GM23338 (cell line): ENCODE measurements around the gene ALDH16A1. TPM values are rescaled to one million over a fixed set of nuclear protein-coding genes. Genes with fewer than 3 reads are reported as not detected.

ENCODE experiments used
- ATAC-seq: fragments of 200-7000 bp; cut with Tn5 transposase; 3 replicates; pipeline ENCODE4 v1.9.1; 2020
- DNase-seq: peaks from one replicate; pipeline ENCODE4 v3.0.0-alpha.2; 2015; ENCODE audit warnings: low spot score
- H2AFZ ChIP-seq: fragments of 200-600 bp; sonication (generic); 2 replicates; pipeline ENCODE4 v1.8.0; 2016; ENCODE audit warnings: antibody characterized with exemption, mild to moderate bottlenecking, moderate library complexity
- H3F3A ChIP-seq: fragments of 200-600 bp; sonication (generic); replicated peaks from 2 replicates; pipeline ENCODE4 v1.8.0; 2017; ENCODE audit warnings: antibody characterized with exemption, mixed run types, low read depth
- H3K27ac ChIP-seq: fragments of 200-600 bp; sonication (generic); 2 replicates; pipeline ENCODE4 v1.6.1; 2016; ENCODE audit warnings: low read depth
- H3K27me3 ChIP-seq: fragments of 200-600 bp; sonication (generic); 2 replicates; pipeline ENCODE4 v1.8.0; 2016; ENCODE audit warnings: mild to moderate bottlenecking, mixed run types, moderate library complexity; ENCODE audit not compliant: insufficient read depth
- H3K36me3 ChIP-seq: fragments of 200-600 bp; sonication (generic); 2 replicates; pipeline ENCODE4 v1.8.0; 2016; ENCODE audit warnings: mild to moderate bottlenecking; ENCODE audit not compliant: insufficient read depth
- H3K4me1 ChIP-seq: fragments of 200-600 bp; sonication (generic); 2 replicates; pipeline ENCODE4 v1.8.0; 2016; ENCODE audit warnings: mild to moderate bottlenecking, moderate library complexity; ENCODE audit not compliant: insufficient read depth
- H3K4me2 ChIP-seq: fragments of 200-600 bp; sonication (generic); 2 replicates; pipeline ENCODE4 v1.7.1; 2017; ENCODE audit warnings: mixed run types
- H3K4me3 ChIP-seq: fragments of 200-600 bp; sonication (generic); 2 replicates; pipeline ENCODE4 v1.6.1; 2016; ENCODE audit warnings: mixed run types
- H3K79me2 ChIP-seq: fragments of 200-600 bp; sonication (generic); replicated peaks from 2 replicates; pipeline ENCODE4 v1.8.0; 2017; ENCODE audit warnings: mild to moderate bottlenecking; ENCODE audit not compliant: insufficient read depth
- H3K9me2 ChIP-seq: fragments of 200-600 bp; sonication (generic); 2 replicates; pipeline ENCODE4 v1.8.0; 2017; ENCODE audit not compliant: insufficient read depth
- H4K20me1 ChIP-seq: fragments of 200-600 bp; sonication (generic); replicated peaks from 2 replicates; pipeline ENCODE4 v1.8.0; 2017; ENCODE audit warnings: mild to moderate bottlenecking; ENCODE audit not compliant: insufficient read depth
- H3K27ac Mint-ChIP-seq: 2 replicates; pipeline ENCODE4 v1.8.0; 2020; ENCODE audit warnings: inconsistent platforms, mild to moderate bottlenecking, moderate library complexity, mixed read lengths
- H3K27me3 Mint-ChIP-seq: 3 replicates; pipeline ENCODE4 v1.8.0; 2022; ENCODE audit warnings: low read depth, mild to moderate bottlenecking, moderate library complexity, mixed read lengths, inconsistent platforms; ENCODE audit not compliant: insufficient read depth, poor library complexity
- H3K36me3 Mint-ChIP-seq: 3 replicates; pipeline ENCODE4 v1.8.0; 2021; ENCODE audit warnings: low read depth, mild to moderate bottlenecking, inconsistent platforms, moderate library complexity, mixed read lengths
- H3K4me1 Mint-ChIP-seq: 3 replicates; pipeline ENCODE4 v1.8.0; 2020; ENCODE audit warnings: mild to moderate bottlenecking, inconsistent platforms, mixed read lengths
- H3K4me3 Mint-ChIP-seq: 3 replicates; pipeline ENCODE4 v1.8.0; 2021; ENCODE audit warnings: moderate library complexity, mild to moderate bottlenecking, inconsistent platforms, mixed read lengths
- H3K9me3 Mint-ChIP-seq: 3 replicates; pipeline ENCODE4 v1.8.0; 2020; ENCODE audit warnings: moderate library complexity, mild to moderate bottlenecking, inconsistent platforms, mixed read lengths
- CREB1 ChIP-seq: fragments of 250-450 bp; sonication (Bioruptor Pico); IDR thresholded peaks from 2 replicates; pipeline ENCODE4 v1.5.0; 2020; ENCODE audit warnings: low read depth, mild to moderate bottlenecking, moderate library complexity
- EZH2phosphoT487 ChIP-seq: fragments of 200-600 bp; sonication (generic); IDR thresholded peaks from one replicate; pipeline ENCODE4 v1.8.1; 2018; ENCODE audit warnings: antibody characterized with exemption; ENCODE audit not compliant: unreplicated experiment
- JUNB ChIP-seq: IDR thresholded peaks from one replicate; pipeline ENCODE4 v1.6.1; 2016; ENCODE audit warnings: antibody characterized with exemption; ENCODE audit not compliant: unreplicated experiment
- POLR2AphosphoS5 ChIP-seq: IDR thresholded peaks from 2 replicates; pipeline ENCODE4 v1.6.1; 2016; ENCODE audit warnings: antibody characterized with exemption, low read depth
- ZNF114 ChIP-seq: fragments of 250-450 bp; sonication (Bioruptor Pico); IDR thresholded peaks from 2 replicates; pipeline ENCODE4 v1.5.0; 2020; ENCODE audit warnings: mild to moderate bottlenecking, moderate library complexity
- ZNF331 ChIP-seq: fragments of 250-450 bp; sonication (Bioruptor Pico); IDR thresholded peaks from 2 replicates; pipeline ENCODE4 v1.5.0; 2020; ENCODE audit warnings: low read depth, mild to moderate bottlenecking, moderate library complexity
- polyA plus RNA-seq: library from polyadenylated mRNA; unstranded; fragments of >200 nt; fragmentation: Nextera tagmentation; extraction: Ambion mirVana; gene quantifications from 2 replicates; pipeline ENCODE4 v1.2.1, GENCODE V29; 2016
- total RNA-seq: library from RNA; depleted of rRNA; stranded (reverse); fragments of >200 nt; shearing (Covaris generic); gene quantifications from 2 replicates; pipeline ENCODE4 v1.2.3, GENCODE V29; 2014
- TF ChIP-seq, protein P1 (sequence below), 2 experiments: fragments of 200-600 bp in 1 of 2; sonication (generic) in 1 of 2; conservative IDR thresholded peaks; 2 replicates each; pipeline versions ENCODE4 v1.5.1 to v1.6.1; 2016 to 2017; ENCODE audit warnings: antibody characterized with exemption in 2 of 2, low read depth in 2 of 2, mild to moderate bottlenecking in 2 of 2, moderate library complexity in 1 of 2
- TF ChIP-seq, protein P2 (sequence below): fragments of 250-450 bp; sonication (Bioruptor Pico); IDR thresholded peaks from 2 replicates; pipeline ENCODE4 v1.5.0; 2020; ENCODE audit warnings: mild to moderate bottlenecking, moderate library complexity
- TF ChIP-seq, protein P3 (sequence below): IDR thresholded peaks from one replicate; pipeline ENCODE4 v1.6.1; 2018; ENCODE audit warnings: antibody characterized with exemption; ENCODE audit not compliant: unreplicated experiment
- TF ChIP-seq, protein P4 (sequence below): IDR thresholded peaks from 2 replicates; pipeline ENCODE4 v1.6.1; 2016; ENCODE audit warnings: antibody characterized with exemption

The ALDH16A1 gene
- total and polyA plus RNA-seq, 2 experiments from 2014 or later = 16.8 to 57.3 TPM

DNA sequence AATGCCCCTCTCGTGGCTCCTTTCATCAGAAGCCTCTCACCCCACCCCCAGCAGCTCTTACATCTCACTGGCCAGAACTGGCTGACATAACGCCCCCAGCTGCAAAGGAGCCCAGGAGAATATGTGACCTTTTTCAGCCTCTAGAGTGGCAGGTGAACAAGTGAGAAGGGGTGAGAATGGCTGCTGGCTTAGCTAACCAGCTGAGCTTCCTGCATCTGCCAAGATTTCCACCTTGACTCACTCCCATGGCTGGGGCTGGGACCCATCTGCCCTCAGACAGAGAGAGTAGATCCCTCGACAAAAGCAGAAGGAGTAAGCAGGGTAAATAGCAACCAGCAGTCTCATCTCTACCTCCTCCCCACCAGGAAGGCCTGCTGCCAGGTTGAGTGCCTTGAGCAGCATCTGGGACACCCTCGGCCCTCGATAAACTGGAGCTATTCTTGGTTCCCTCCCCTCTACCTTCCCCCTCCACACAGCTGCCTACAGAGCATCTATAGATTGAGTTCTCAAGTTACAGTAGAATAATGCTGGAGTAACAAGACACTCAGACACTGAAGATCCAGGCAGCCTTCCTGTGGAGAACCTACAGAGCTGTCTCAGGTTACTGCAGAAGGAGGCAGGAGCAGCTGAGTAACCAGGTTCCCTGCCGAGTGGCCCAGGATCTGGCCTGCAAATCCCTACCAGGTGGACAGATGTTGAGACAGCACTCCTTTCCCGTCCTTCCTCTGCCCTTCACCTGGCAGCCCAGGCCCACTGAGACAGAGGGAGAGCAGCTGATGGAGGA, 49.4 kb upstream of the ALDH16A1 start:
- peaks cover 20% of the 10 kb centered on the region for H3K4me1 ChIP-seq
- Mint-ChIP-seq H3K36me3 (no peaks in the 10 kb centered on the region), H3K27ac (peak overlapping the region; percentile 96), H3K27me3 (peaks cover 28% of the 10 kb centered on the region), H3K9me3 (no peaks in the 10 kb centered on the region; the same call in 2 of the 3 replicates), H3K4me1 (peaks cover 41% of the 10 kb centered on the region), H3K4me3 (peak overlapping the region; percentile 45)
- H3K27ac ChIP-seq = peak overlapping the region; percentile 89
- no peak overlapping the region for H2AFZ ChIP-seq
- H3K4me2 ChIP-seq = peak overlapping the region; percentile 69
- DNase-seq (peak; percentile 96), ATAC-seq (peak; percentile 98)
- H3F3A ChIP-seq = peaks cover 9% of the 10 kb centered on the region; the same call in 1 of the 2 replicates
- H3K79me2 ChIP-seq = no peaks in the 10 kb centered on the region
- H3K36me3 ChIP-seq = no peaks in the 10 kb centered on the region
- H4K20me1 ChIP-seq = no peaks in the 10 kb centered on the region
- TF ChIP-seq POLR2AphosphoS5 = peak; percentile 64
- TF ChIP-seq, protein P1, sequence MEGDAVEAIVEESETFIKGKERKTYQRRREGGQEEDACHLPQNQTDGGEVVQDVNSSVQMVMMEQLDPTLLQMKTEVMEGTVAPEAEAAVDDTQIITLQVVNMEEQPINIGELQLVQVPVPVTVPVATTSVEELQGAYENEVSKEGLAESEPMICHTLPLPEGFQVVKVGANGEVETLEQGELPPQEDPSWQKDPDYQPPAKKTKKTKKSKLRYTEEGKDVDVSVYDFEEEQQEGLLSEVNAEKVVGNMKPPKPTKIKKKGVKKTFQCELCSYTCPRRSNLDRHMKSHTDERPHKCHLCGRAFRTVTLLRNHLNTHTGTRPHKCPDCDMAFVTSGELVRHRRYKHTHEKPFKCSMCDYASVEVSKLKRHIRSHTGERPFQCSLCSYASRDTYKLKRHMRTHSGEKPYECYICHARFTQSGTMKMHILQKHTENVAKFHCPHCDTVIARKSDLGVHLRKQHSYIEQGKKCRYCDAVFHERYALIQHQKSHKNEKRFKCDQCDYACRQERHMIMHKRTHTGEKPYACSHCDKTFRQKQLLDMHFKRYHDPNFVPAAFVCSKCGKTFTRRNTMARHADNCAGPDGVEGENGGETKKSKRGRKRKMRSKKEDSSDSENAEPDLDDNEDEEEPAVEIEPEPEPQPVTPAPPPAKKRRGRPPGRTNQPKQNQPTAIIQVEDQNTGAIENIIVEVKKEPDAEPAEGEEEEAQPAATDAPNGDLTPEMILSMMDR (conservative IDR thresholded peaks at IDR 0.05; ENCODE audit: low read depth in 2 of 2) = no peak
- TF ChIP-seq, protein P2, sequence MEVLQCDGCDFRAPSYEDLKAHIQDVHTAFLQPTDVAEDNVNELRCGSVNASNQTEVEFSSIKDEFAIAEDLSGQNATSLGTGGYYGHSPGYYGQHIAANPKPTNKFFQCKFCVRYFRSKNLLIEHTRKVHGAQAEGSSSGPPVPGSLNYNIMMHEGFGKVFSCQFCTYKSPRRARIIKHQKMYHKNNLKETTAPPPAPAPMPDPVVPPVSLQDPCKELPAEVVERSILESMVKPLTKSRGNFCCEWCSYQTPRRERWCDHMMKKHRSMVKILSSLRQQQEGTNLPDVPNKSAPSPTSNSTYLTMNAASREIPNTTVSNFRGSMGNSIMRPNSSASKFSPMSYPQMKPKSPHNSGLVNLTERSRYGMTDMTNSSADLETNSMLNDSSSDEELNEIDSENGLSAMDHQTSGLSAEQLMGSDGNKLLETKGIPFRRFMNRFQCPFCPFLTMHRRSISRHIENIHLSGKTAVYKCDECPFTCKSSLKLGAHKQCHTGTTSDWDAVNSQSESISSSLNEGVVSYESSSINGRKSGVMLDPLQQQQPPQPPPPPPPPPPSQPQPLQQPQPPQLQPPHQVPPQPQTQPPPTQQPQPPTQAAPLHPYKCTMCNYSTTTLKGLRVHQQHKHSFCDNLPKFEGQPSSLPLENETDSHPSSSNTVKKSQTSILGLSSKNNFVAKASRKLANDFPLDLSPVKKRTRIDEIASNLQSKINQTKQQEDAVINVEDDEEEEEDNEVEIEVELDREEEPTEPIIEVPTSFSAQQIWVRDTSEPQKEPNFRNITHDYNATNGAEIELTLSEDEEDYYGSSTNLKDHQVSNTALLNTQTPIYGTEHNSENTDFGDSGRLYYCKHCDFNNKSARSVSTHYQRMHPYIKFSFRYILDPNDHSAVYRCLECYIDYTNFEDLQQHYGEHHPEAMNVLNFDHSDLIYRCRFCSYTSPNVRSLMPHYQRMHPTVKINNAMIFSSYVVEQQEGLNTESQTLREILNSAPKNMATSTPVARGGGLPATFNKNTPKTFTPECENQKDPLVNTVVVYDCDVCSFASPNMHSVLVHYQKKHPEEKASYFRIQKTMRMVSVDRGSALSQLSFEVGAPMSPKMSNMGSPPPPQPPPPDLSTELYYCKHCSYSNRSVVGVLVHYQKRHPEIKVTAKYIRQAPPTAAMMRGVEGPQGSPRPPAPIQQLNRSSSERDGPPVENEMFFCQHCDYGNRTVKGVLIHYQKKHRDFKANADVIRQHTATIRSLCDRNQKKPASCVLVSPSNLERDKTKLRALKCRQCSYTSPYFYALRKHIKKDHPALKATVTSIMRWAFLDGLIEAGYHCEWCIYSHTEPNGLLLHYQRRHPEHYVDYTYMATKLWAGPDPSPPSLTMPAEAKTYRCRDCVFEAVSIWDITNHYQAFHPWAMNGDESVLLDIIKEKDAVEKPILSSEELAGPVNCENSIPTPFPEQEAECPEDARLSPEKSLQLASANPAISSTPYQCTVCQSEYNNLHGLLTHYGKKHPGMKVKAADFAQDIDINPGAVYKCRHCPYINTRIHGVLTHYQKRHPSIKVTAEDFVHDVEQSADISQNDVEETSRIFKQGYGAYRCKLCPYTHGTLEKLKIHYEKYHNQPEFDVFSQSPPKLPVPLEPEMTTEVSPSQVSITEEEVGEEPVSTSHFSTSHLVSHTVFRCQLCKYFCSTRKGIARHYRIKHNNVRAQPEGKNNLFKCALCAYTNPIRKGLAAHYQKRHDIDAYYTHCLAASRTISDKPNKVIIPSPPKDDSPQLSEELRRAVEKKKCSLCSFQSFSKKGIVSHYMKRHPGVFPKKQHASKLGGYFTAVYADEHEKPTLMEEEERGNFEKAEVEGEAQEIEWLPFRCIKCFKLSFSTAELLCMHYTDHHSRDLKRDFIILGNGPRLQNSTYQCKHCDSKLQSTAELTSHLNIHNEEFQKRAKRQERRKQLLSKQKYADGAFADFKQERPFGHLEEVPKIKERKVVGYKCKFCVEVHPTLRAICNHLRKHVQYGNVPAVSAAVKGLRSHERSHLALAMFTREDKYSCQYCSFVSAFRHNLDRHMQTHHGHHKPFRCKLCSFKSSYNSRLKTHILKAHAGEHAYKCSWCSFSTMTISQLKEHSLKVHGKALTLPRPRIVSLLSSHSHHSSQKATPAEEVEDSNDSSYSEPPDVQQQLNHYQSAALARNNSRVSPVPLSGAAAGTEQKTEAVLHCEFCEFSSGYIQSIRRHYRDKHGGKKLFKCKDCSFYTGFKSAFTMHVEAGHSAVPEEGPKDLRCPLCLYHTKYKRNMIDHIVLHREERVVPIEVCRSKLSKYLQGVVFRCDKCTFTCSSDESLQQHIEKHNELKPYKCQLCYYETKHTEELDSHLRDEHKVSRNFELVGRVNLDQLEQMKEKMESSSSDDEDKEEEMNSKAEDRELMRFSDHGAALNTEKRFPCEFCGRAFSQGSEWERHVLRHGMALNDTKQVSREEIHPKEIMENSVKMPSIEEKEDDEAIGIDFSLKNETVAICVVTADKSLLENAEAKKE (CRISPR knock-in tag) = peak; percentile 98
- TF ChIP-seq, protein P3, sequence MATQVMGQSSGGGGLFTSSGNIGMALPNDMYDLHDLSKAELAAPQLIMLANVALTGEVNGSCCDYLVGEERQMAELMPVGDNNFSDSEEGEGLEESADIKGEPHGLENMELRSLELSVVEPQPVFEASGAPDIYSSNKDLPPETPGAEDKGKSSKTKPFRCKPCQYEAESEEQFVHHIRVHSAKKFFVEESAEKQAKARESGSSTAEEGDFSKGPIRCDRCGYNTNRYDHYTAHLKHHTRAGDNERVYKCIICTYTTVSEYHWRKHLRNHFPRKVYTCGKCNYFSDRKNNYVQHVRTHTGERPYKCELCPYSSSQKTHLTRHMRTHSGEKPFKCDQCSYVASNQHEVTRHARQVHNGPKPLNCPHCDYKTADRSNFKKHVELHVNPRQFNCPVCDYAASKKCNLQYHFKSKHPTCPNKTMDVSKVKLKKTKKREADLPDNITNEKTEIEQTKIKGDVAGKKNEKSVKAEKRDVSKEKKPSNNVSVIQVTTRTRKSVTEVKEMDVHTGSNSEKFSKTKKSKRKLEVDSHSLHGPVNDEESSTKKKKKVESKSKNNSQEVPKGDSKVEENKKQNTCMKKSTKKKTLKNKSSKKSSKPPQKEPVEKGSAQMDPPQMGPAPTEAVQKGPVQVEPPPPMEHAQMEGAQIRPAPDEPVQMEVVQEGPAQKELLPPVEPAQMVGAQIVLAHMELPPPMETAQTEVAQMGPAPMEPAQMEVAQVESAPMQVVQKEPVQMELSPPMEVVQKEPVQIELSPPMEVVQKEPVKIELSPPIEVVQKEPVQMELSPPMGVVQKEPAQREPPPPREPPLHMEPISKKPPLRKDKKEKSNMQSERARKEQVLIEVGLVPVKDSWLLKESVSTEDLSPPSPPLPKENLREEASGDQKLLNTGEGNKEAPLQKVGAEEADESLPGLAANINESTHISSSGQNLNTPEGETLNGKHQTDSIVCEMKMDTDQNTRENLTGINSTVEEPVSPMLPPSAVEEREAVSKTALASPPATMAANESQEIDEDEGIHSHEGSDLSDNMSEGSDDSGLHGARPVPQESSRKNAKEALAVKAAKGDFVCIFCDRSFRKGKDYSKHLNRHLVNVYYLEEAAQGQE = no peak
- TF ChIP-seq JUNB = no peak
- TF ChIP-seq CREB1 = peak; percentile 66
- 0 out of 2 replicates have a peak, but pooled peaks have one; percentile 48 for TF ChIP-seq ZNF331
- TF ChIP-seq, protein P4, sequence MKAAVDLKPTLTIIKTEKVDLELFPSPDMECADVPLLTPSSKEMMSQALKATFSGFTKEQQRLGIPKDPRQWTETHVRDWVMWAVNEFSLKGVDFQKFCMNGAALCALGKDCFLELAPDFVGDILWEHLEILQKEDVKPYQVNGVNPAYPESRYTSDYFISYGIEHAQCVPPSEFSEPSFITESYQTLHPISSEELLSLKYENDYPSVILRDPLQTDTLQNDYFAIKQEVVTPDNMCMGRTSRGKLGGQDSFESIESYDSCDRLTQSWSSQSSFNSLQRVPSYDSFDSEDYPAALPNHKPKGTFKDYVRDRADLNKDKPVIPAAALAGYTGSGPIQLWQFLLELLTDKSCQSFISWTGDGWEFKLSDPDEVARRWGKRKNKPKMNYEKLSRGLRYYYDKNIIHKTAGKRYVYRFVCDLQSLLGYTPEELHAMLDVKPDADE = peak; percentile 27; the same call in 1 of the 2 replicates
- no peak for TF ChIP-seq EZH2phosphoT487
- peak; percentile 99 for TF ChIP-seq ZNF114
- peak overlapping the region; percentile 15 for H3K4me3 ChIP-seq
- 0 out of 2 replicates have a peak, but pooled peaks cover 3% of the 10 kb centered on the region for H3K9me2 ChIP-seq
- H3K27me3 ChIP-seq = no peaks in the 10 kb centered on the region
